H1 (cell line): ENCODE results near the gene MINDY1. TPM values are rescaled to one million over a fixed set of nuclear protein-coding genes. Genes with fewer than 3 reads are reported as not detected.

Source experiments
- CTCF ChIA-PET: fragments of 300-600 bp; sonication (Branson Sonifier 250); formaldehyde crosslinking; loops from one replicate; lab custom pipeline; 2021; ENCODE audit not compliant: partially characterized antibody; lab: Charles Lee
- POLR2A ChIA-PET: fragments of 300-600 bp; sonication (Branson Sonifier 250); formaldehyde crosslinking; loops from one replicate; lab custom pipeline; 2021; ENCODE audit warnings: inconsistent platforms; ENCODE audit not compliant: partially characterized antibody; lab: Charles Lee
- DNase-seq, 2 experiments: peaks; one replicate each; pipeline versions ENCODE4 v3.0.0 to v3.0.0-alpha.2; 2010 to 2022; ENCODE audit warnings: low spot score in 2 of 2, low read depth in 1 of 2, mixed read lengths in 1 of 2
- FAIRE-seq: peaks from 2 replicates; lab custom pipeline; 2011; peaks lifted over from hg19 to GRCh38; lab: Jason Lieb, UNC
- H2AFZ ChIP-seq: 2 replicates; pipeline ENCODE4 v1.8.1; 2012; ENCODE audit warnings: low read length, inconsistent platforms
- H2AK5ac ChIP-seq: 2 replicates; pipeline ENCODE4 v1.6.1; 2013; ENCODE audit warnings: low read depth, low read length
- H2BK120ac ChIP-seq: replicated peaks from 2 replicates; pipeline ENCODE3; 2013; ENCODE audit warnings: low read depth, low read length, inconsistent platforms
- H2BK12ac ChIP-seq: 2 replicates; pipeline ENCODE4 v1.6.1; 2013; ENCODE audit warnings: low read depth, low read length
- H2BK15ac ChIP-seq: 2 replicates; pipeline ENCODE4 v1.6.1; 2013; ENCODE audit warnings: low read length
- H2BK20ac ChIP-seq: 2 replicates; pipeline ENCODE4 v1.6.1; 2013; ENCODE audit warnings: low read length
- H2BK5ac ChIP-seq: 2 replicates; pipeline ENCODE4 v1.6.1; 2013; ENCODE audit warnings: low read depth, low read length
- H3K14ac ChIP-seq: 2 replicates; pipeline ENCODE4 v1.6.1; 2013; ENCODE audit warnings: inconsistent platforms; ENCODE audit not compliant: insufficient read length
- H3K18ac ChIP-seq: 2 replicates; pipeline ENCODE4 v1.6.1; 2013; ENCODE audit warnings: low read length; ENCODE audit errors: extremely low read depth
- H3K23ac ChIP-seq: 2 replicates; pipeline ENCODE4 v1.6.1; 2013; ENCODE audit warnings: inconsistent platforms; ENCODE audit not compliant: insufficient read length
- H3K23me2 ChIP-seq: 2 replicates; pipeline ENCODE4 v1.6.1; 2013; ENCODE audit warnings: low read depth, low read length
- H3K27ac ChIP-seq: 2 replicates; pipeline ENCODE4 v1.6.1; 2011; ENCODE audit warnings: low read depth, low read length, inconsistent platforms
- H3K27me3 ChIP-seq, 4 experiments: replicated peaks in 1 of 4; 1 replicate in 1 of 4; 2 replicates in 3 of 4; pipeline versions ENCODE4 v1.6.1 to v1.8.1; 2011 to 2013; ENCODE audit warnings: low read length in 3 of 4, mild to moderate bottlenecking in 3 of 4, inconsistent platforms in 2 of 4, mixed read lengths in 2 of 4, moderate library complexity in 1 of 4; ENCODE audit not compliant: control insufficient read depth in 3 of 4, insufficient read depth in 3 of 4; ENCODE audit errors: extremely low read depth in 1 of 4
- H3K36me3 ChIP-seq, 4 experiments: 2 replicates each; pipeline versions ENCODE4 v1.6.1 to v1.8.1; 2011 to 2013; ENCODE audit warnings: mild to moderate bottlenecking in 4 of 4, low read length in 3 of 4, moderate library complexity in 2 of 4, control low read depth in 1 of 4, inconsistent platforms in 1 of 4; ENCODE audit not compliant: insufficient read depth in 4 of 4, control insufficient read depth in 2 of 4
- H3K4ac ChIP-seq: replicated peaks from 2 replicates; pipeline ENCODE3; 2013; ENCODE audit warnings: low read length, low read depth, mixed read lengths, inconsistent platforms; ENCODE audit not compliant: insufficient read length
- H3K4me1 ChIP-seq, 4 experiments: replicated peaks in 1 of 4; 1 replicate in 1 of 4; 2 replicates in 3 of 4; pipeline versions ENCODE4 v1.6.1 to v1.8.1; 2011 to 2013; ENCODE audit warnings: low read length in 3 of 4, inconsistent platforms in 2 of 4, mixed read lengths in 1 of 4; ENCODE audit not compliant: insufficient read depth in 4 of 4, control insufficient read depth in 3 of 4
- H3K4me2 ChIP-seq, 2 experiments: 2 replicates each; pipeline versions ENCODE4 v1.6.1 to v1.8.1; 2011 to 2013; ENCODE audit warnings: low read depth in 2 of 2, low read length in 2 of 2, control low read depth in 1 of 2, inconsistent platforms in 1 of 2, mild to moderate bottlenecking in 1 of 2; ENCODE audit not compliant: insufficient read depth in 1 of 2
- H3K4me3 ChIP-seq, 4 experiments: fragments of 200-600, 300-600 bp in 1 of 4; sonication (generic), shearing (Covaris generic), sonication (Bioruptor Twin) in 1 of 4; 2 replicates each; pipeline versions ENCODE4 v1.5.1 to v1.8.1; 2011 to 2016; ENCODE audit warnings: low read length in 4 of 4, low read depth in 3 of 4, control low read depth in 2 of 4, inconsistent platforms in 2 of 4, mild to moderate bottlenecking in 2 of 4, mixed read lengths in 1 of 4, moderate library complexity in 1 of 4; ENCODE audit not compliant: insufficient read depth in 2 of 4; ENCODE audit errors: extremely low read depth in 1 of 4
- H3K56ac ChIP-seq: replicated peaks from 2 replicates; pipeline ENCODE3; 2013; ENCODE audit warnings: low read depth, mild to moderate bottlenecking, mixed read lengths, low read length, inconsistent platforms; ENCODE audit not compliant: insufficient read length
- H3K79me1 ChIP-seq: 2 replicates; pipeline ENCODE4 v1.6.1; 2013; ENCODE audit warnings: low read depth, low read length, control low read depth
- H3K79me2 ChIP-seq, 2 experiments: 2 replicates each; pipeline versions ENCODE4 v1.6.1 to v1.8.1; 2012 to 2013; ENCODE audit warnings: low read length in 2 of 2, mild to moderate bottlenecking in 2 of 2, inconsistent platforms in 1 of 2; ENCODE audit not compliant: insufficient read depth in 2 of 2, control insufficient read depth in 1 of 2
- H3K9ac ChIP-seq, 4 experiments: replicated peaks in 1 of 4; 1 replicate in 1 of 4; 2 replicates in 3 of 4; pipeline versions ENCODE4 v1.6.1 to v1.8.1; 2011 to 2013; ENCODE audit warnings: low read depth in 3 of 4, low read length in 3 of 4, control low read depth in 2 of 4, mild to moderate bottlenecking in 2 of 4, moderate library complexity in 2 of 4, inconsistent platforms in 1 of 4; ENCODE audit errors: extremely low read depth in 1 of 4
- H3K9me3 ChIP-seq, 2 experiments: 2 replicates each; pipeline versions ENCODE4 v1.6.1 to v1.8.1; 2012 to 2013; ENCODE audit warnings: mild to moderate bottlenecking in 2 of 2, moderate library complexity in 2 of 2, control low read depth in 1 of 2, inconsistent platforms in 1 of 2, low read depth in 1 of 2, low read length in 1 of 2, mixed read lengths in 1 of 2; ENCODE audit not compliant: insufficient read depth in 2 of 2
- H4K20me1 ChIP-seq, 2 experiments: replicated peaks in 1 of 2; 2 replicates each; pipeline versions ENCODE3 to v1.8.1; 2011 to 2013; ENCODE audit warnings: inconsistent platforms in 2 of 2, low read length in 2 of 2, mild to moderate bottlenecking in 1 of 2; ENCODE audit not compliant: insufficient read depth in 2 of 2, control insufficient read depth in 1 of 2
- H4K5ac ChIP-seq: 2 replicates; pipeline ENCODE4 v1.6.1; 2013; ENCODE audit warnings: low read length, low read depth, mixed read lengths, inconsistent platforms; ENCODE audit not compliant: insufficient read length
- H4K8ac ChIP-seq: 2 replicates; pipeline ENCODE4 v1.8.0; 2013; ENCODE audit warnings: mild to moderate bottlenecking, moderate library complexity, low read length, inconsistent platforms; ENCODE audit not compliant: insufficient read depth; ENCODE audit errors: extremely low read depth
- H4K91ac ChIP-seq: replicated peaks from 2 replicates; pipeline ENCODE3; 2013; ENCODE audit warnings: low read length, mixed read lengths, inconsistent platforms; ENCODE audit not compliant: insufficient read length
- CREB1 ChIP-seq: IDR thresholded peaks from 2 replicates; pipeline ENCODE4 v1.6.1; 2012; ENCODE audit warnings: inconsistent platforms
- HDAC2 ChIP-seq, 2 experiments: fragments of 300-600 bp in 1 of 2; sonication (generic) in 1 of 2; IDR thresholded peaks; 2 replicates each; pipeline ENCODE4 v1.6.1; 2011 to 2012; ENCODE audit warnings: low read depth in 2 of 2, low read length in 2 of 2, mild to moderate bottlenecking in 2 of 2, moderate library complexity in 2 of 2, borderline replicate concordance in 1 of 2, inconsistent platforms in 1 of 2
- NRF1 ChIP-seq: IDR thresholded peaks from 2 replicates; pipeline ENCODE4 v1.6.1; 2011; ENCODE audit warnings: mild to moderate bottlenecking, low read depth, low read length, improper control_type of control experiment
- TAF1 ChIP-seq: IDR thresholded peaks from 2 replicates; pipeline ENCODE4 v1.6.1; 2011; ENCODE audit warnings: mild to moderate bottlenecking, low read depth, low read length
- WGBS, 2 experiments: shearing (Covaris generic) in 1 of 2; methylation state at CpG; one replicate each; pipeline versions ENCODE4 v1.1.6 to v1.1.7; 2013 to 2015; ENCODE audit warnings: low lambda C conversion rate in 2 of 2, mixed read lengths in 2 of 2, inconsistent platforms in 1 of 2, low coverage in 1 of 2, missing lambda C conversion rate in 1 of 2; ENCODE audit not compliant: insufficient replicate concordance in 2 of 2, insufficient coverage in 1 of 2, insufficient read length in 1 of 2; ENCODE audit errors: extremely low coverage in 1 of 2, missing lambda C conversion rate in 1 of 2; 5-methylcytosine and 5-hydroxymethylcytosine counted together
- polyA plus RNA-seq, 7 experiments: library from polyadenylated mRNA; depleted of rRNA in 3 of 7; stranded (reverse) in 5 of 7; unstranded in 2 of 7; fragments of >200 nt in 5 of 7; fragments of 200-250 nt in 2 of 7; gene quantifications; 1 replicate in 5 of 7; 2 replicates in 1 of 7; 4 replicates in 1 of 7; pipeline versions ENCODE4 v1.2.1 to v1.2.3, GENCODE V29; 2011 to 2013; ENCODE audit warnings: missing spikeins in 2 of 7, mixed read lengths in 2 of 7
- total RNA-seq: library from RNA; stranded (reverse); fragmentation: NEBNext Ultra II Directional; extraction: Animal tissue kit (Norgen Biotek cat#: 25700); gene quantifications from 2 replicates; pipeline ENCODE4 v1.2.1, GENCODE V29; 2021

The MINDY1 gene
- total and polyA plus RNA-seq, 2 of the 8 experiments (the other 6 are each of a cell fraction or from before 2014, with no cell fraction given) = 10.3 to 11.4 TPM

DNA sequence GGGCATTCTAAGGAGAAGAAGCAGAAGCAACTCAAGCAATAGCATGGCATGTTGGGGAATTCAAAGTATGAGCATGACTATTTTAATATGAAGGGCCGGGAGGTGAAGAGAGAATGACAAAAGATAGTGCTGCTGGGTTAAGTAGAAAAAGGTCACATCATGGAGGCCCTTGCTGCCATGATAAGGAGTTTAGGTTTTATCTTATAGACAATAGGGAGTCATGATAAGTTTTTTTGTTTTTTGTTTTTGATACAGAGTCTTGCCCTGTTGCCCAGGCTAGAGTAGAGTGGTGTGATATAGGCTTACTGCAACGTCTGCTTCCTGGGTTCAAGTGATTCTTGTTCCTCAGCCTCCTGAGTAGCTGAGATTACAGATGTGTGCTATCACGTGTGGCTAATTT lies 32.8 kb upstream of the MINDY1 start:
- Histone ChIP-seq H3K56ac (no peak overlapping the region), H3K14ac (no peak overlapping the region), H3K23ac (no peak overlapping the region), H4K8ac (no peak overlapping the region), H2AFZ (no peak overlapping the region), H3K4me3 (no peak overlapping the region), H4K91ac (no peak overlapping the region), H2AK5ac (no peak overlapping the region), H3K4ac (no peak overlapping the region), H4K5ac (no peak overlapping the region), H2BK5ac (no peak overlapping the region), H3K79me2 (no peaks in the 10 kb centered on the region), H3K23me2 (no peaks in the 10 kb centered on the region), H2BK15ac (no peak overlapping the region)
- ChIA-PET CTCF (interaction anchor here (1.9 kb wide), 1 partner anchor 9 kb away, joined by 6 read pairs; no protein-coding TSS in a partner anchor), POLR2A (interaction anchor here (1.0 to 6.4 kb wide), 5 partner anchors 9 to 106 kb away, joined by 3 to 58 read pairs (median 3); partner anchors contain the start of gene C1orf56)
- DNase-seq = no peak
- TF ChIP-seq TAF1 = no peak
- no peak for TF ChIP-seq CREB1
- TF ChIP-seq HDAC2 (IDR thresholded peaks at IDR 0.05; ENCODE audit: borderline replicate concordance in 1 of 2, low read depth in 2 of 2, low read length in 2 of 2) = no peak
- no peak for TF ChIP-seq NRF1
- TF ChIP-seq, all 59 proteins: peak for 0
- 83% methylated on average over 3 of the region's 3 CpGs; no CpG with 5 or more reads in 1 of the 2 experiments for WGBS, 2 experiments
- H3K18ac ChIP-seq = no peak overlapping the region
- no peak overlapping the region for H2BK120ac ChIP-seq
- no peak for FAIRE-seq
- no peak overlapping the region for H3K27ac ChIP-seq
- H3K9me3 ChIP-seq = no peaks in the 10 kb centered on the region; a peak in 1 of 4 replicates
- peaks cover 0 to 3% (median 0%) of the 10 kb centered on the region in 4 experiments; a peak in 3 of 7 replicates for H3K4me1 ChIP-seq
- no peaks in the 10 kb centered on the region for H4K20me1 ChIP-seq
- H2BK20ac ChIP-seq = no peak overlapping the region
- no peak overlapping the region for H3K9ac ChIP-seq
- H2BK12ac ChIP-seq = no peak overlapping the region
- H3K27me3 ChIP-seq = no peaks in the 10 kb centered on the region
- peaks cover 0 to 8% (median 3%) of the 10 kb centered on the region in 4 experiments; a peak in 4 of 8 replicates for H3K36me3 ChIP-seq
- no peak overlapping the region for H3K4me2 ChIP-seq
- H3K79me1 ChIP-seq = no peaks in the 10 kb centered on the region
